HG02571 (cell line): ENCODE data around the gene PHKA2.
"Not testable (repeated sequence)": the region's sequence is repeated elsewhere in the genome, so short reads cannot be mapped to it uniquely, and the experiment has no call there.

Experiments
- ATAC-seq: cut with Tn5 transposase; IDR thresholded peaks from one replicate; pipeline ENCODE4 v1.9.1; 2021; ENCODE audit warnings: mild to moderate bottlenecking, moderate library complexity; ENCODE audit not compliant: unreplicated experiment

Gene PHKA2

GRCh38 chrX:18873189-18873791 lies 110.6 kb downstream of the PHKA2 start:
- ATAC-seq: no peak

DNA sequence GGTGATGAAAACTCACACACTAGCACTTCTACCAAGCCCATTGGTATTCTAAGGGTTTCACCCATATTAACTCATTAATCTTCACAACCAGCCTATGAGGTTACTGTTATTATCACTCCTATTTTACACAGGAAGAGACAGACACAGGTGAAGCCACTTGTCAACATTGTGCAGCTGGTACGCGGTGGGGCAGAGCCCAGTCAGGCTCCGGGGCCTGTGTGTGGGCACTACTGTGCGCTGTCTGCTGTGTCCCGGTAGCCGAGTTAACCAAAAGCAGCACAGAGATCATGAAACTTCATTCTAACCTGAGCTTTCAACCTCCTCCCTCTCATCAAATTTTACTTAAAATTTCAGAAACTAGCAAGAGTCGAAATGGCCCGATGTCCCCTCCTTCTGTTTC lies 111.3 kb downstream of the PHKA2 start:
- ATAC-seq: no peak

GRCh38 chrX:18871970-18872369 lies 111.9 kb downstream of the PHKA2 start:
- ATAC-seq: no peak

GRCh38 chrX:18871161-18871890 lies 112.6 kb downstream of the PHKA2 start:
- ATAC-seq: no peak

- ATAC-seq: no peak
Measured at GRCh38 chrX:18864390-18864920, 119.5 kb downstream of the PHKA2 start.

- ATAC-seq: no peak
Measured at GRCh38 chrX:18861511-18861910, 122.4 kb downstream of the PHKA2 start.

GRCh38 chrX:18856645-18856997 lies 127.3 kb downstream of the PHKA2 start:
- no peak for ATAC-seq

- peak; percentile 78 for ATAC-seq
Measured at GRCh38 chrX:18855919-18856644, 127.8 kb downstream of the PHKA2 start.

DNA sequence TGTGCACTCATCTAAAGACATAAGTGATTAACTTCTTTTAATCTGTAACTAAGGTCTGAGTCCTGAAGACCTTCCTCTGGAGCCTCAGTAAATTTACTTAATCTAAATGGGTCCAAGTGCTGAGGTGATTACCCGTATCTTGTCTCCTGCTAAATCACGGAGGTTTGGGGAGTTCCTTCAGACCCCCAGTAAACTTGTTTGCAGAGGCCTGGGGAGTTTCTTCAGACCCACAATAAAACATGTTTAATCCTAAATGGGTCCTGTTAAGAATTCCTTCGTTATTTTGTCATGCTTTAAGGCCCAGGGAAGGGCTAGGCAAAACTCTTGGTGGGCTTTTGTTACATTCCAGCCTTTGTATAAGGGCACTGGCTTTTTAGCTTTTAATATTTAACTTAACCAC lies 136.0 kb downstream of the PHKA2 start:
- not testable (repeated sequence) for ATAC-seq
